Measurements from ENCODE around the gene CSGALNACT2.

- no peak for TF ChIP-seq EZH2 (IDR thresholded peaks at IDR 0.05; ENCODE audit: insufficient read depth, poor library complexity, severe bottlenecking)
- no peak for TF ChIP-seq EZH2phosphoT487 (IDR thresholded peaks at IDR 0.05; ENCODE audit: insufficient read depth, low read depth)
Measured at GRCh38 chr10:43204943-43205671, 66.9 kb downstream of the CSGALNACT2 start.

All from GM23248 (cell line).